HepG2 (cell line): ENCODE data around the gene EXOC5. TPM values are rescaled to one million over a fixed set of nuclear protein-coding genes. Genes with fewer than 3 reads are reported as not detected.

Experiments used
- BCL6 ChIP-seq: IDR thresholded peaks from 2 replicates; pipeline ENCODE4 v1.6.1; 2016; ENCODE audit warnings: missing genetic modification reagents, missing compliant biosample characterization
- FLYWCH1 ChIP-seq: sonication (generic); formaldehyde crosslinking; IDR thresholded peaks from 2 replicates; pipeline ENCODE4 v1.8.1; 2023; ENCODE audit warnings: mild to moderate bottlenecking, missing genetic modification reagents
- FOSL2 ChIP-seq: sonication (generic); formaldehyde crosslinking; IDR thresholded peaks from 2 replicates; pipeline ENCODE4 v1.4.0; 2020; ENCODE audit warnings: missing genetic modification reagents
- HNRNPL ChIP-seq: fragments of 200-400 bp; formaldehyde crosslinking; IDR thresholded peaks from 2 replicates; pipeline ENCODE4 v1.6.1; 2017; ENCODE audit warnings: mild to moderate bottlenecking, low read depth, low read length
- HOXD1 ChIP-seq: sonication (generic); formaldehyde crosslinking; IDR thresholded peaks from 2 replicates; pipeline ENCODE4 v1.5.0; 2020; ENCODE audit warnings: missing genetic modification reagents
- KAT7 ChIP-seq: IDR thresholded peaks from 2 replicates; pipeline ENCODE4 v1.6.1; 2018; ENCODE audit warnings: borderline replicate concordance, missing compliant biosample characterization
- MAZ ChIP-seq, 2 experiments: sonication (generic) in 1 of 2; formaldehyde crosslinking in 1 of 2; IDR thresholded peaks; 2 replicates each; pipeline versions ENCODE4 v1.5.0 to v1.6.1; 2012 to 2020; ENCODE audit warnings: low read depth in 2 of 2, mild to moderate bottlenecking in 2 of 2, borderline replicate concordance in 1 of 2, improper control_type of control experiment in 1 of 2, low read length in 1 of 2, missing genetic modification reagents in 1 of 2, moderate library complexity in 1 of 2
- RAD21 ChIP-seq: fragments of 450-650 bp; formaldehyde crosslinking; IDR thresholded peaks from 2 replicates; pipeline ENCODE4 v1.5.0; 2020; ENCODE audit warnings: mild to moderate bottlenecking
- RAD51 ChIP-seq: fragments of 450-650 bp; IDR thresholded peaks from 2 replicates; pipeline ENCODE4 v1.6.1; 2016; ENCODE audit warnings: borderline replicate concordance
- SMAD9 ChIP-seq: sonication (generic); formaldehyde crosslinking; IDR thresholded peaks from 2 replicates; pipeline ENCODE4 v1.5.1; 2020; ENCODE audit warnings: mild to moderate bottlenecking, missing genetic modification reagents
- SSRP1 ChIP-seq: IDR thresholded peaks from 2 replicates; pipeline ENCODE4 v1.6.1; 2016; ENCODE audit warnings: control low read depth
- STAG1 ChIP-seq: sonication (generic); formaldehyde crosslinking; IDR thresholded peaks from 2 replicates; pipeline ENCODE4 v1.4.0; 2020; ENCODE audit warnings: missing genetic modification reagents
- TCF7L2 ChIP-seq: IDR thresholded peaks from 2 replicates; pipeline ENCODE4 v1.6.1; 2011; ENCODE audit warnings: mild to moderate bottlenecking, low read depth, low read length, moderate library complexity
- TEAD3 ChIP-seq: optimal IDR thresholded peaks from 2 replicates; pipeline ENCODE3; 2016; ENCODE audit warnings: borderline replicate concordance
- ZBTB20 ChIP-seq: sonication (generic); formaldehyde crosslinking; IDR thresholded peaks from 2 replicates; pipeline ENCODE4 v1.8.1; 2023; ENCODE audit warnings: missing genetic modification reagents, low read depth, mild to moderate bottlenecking, borderline replicate concordance
- ZNF17 ChIP-seq: sonication (generic); formaldehyde crosslinking; IDR thresholded peaks from 2 replicates; pipeline ENCODE4 v1.5.0; 2020; ENCODE audit warnings: mild to moderate bottlenecking, missing genetic modification reagents
- ZNF20 ChIP-seq: sonication (generic); formaldehyde crosslinking; IDR thresholded peaks from 2 replicates; pipeline ENCODE4 v1.4.0; 2020; ENCODE audit warnings: mild to moderate bottlenecking, moderate library complexity, missing genetic modification reagents
- ZNF230 ChIP-seq: sonication (generic); formaldehyde crosslinking; IDR thresholded peaks from 2 replicates; pipeline ENCODE4 v1.4.0; 2020; ENCODE audit warnings: mild to moderate bottlenecking, missing genetic modification reagents
- ZNF34 ChIP-seq: sonication (generic); formaldehyde crosslinking; IDR thresholded peaks from 2 replicates; pipeline ENCODE4 v1.4.0; 2020; ENCODE audit warnings: mild to moderate bottlenecking, missing genetic modification reagents, borderline replicate concordance
- ZNF577 ChIP-seq: sonication (generic); formaldehyde crosslinking; IDR thresholded peaks from 2 replicates; pipeline ENCODE4 v1.4.0; 2020; ENCODE audit warnings: mild to moderate bottlenecking, low read depth, missing genetic modification reagents, borderline replicate concordance
- ZNF672 ChIP-seq: sonication (generic); formaldehyde crosslinking; IDR thresholded peaks from 2 replicates; pipeline ENCODE4 v1.8.1; 2022; ENCODE audit warnings: missing genetic modification reagents
- ZNF878 ChIP-seq: sonication (generic); formaldehyde crosslinking; IDR thresholded peaks from 2 replicates; pipeline ENCODE4 v1.8.1; 2023; ENCODE audit warnings: mild to moderate bottlenecking, missing genetic modification reagents, moderate library complexity
- ZNF879 ChIP-seq: sonication (generic); formaldehyde crosslinking; IDR thresholded peaks from 2 replicates; pipeline ENCODE4 v1.8.1; 2023; ENCODE audit warnings: missing genetic modification reagents
- ZSCAN22 ChIP-seq: sonication (generic); formaldehyde crosslinking; IDR thresholded peaks from 2 replicates; pipeline ENCODE4 v1.4.0; 2020; ENCODE audit warnings: mild to moderate bottlenecking, missing genetic modification reagents
- polyA plus RNA-seq, 8 experiments: library from polyadenylated mRNA; depleted of rRNA in 3 of 8; stranded (reverse) in 7 of 8; unstranded in 1 of 8; fragments of >200 nt; fragmentation: Illumina TruSeq in 4 of 8; extraction: Trizol in 4 of 8; gene quantifications; 2 replicates each; pipeline versions ENCODE4 v1.2.1 to v1.2.3, GENCODE V29; 2011 to 2016; ENCODE audit warnings: low read depth in 4 of 8, missing spikeins in 1 of 8, mixed read lengths in 1 of 8; ENCODE audit not compliant: insufficient read depth in 1 of 8
- total RNA-seq, 5 experiments: library from RNA; depleted of rRNA; stranded (reverse); fragments of >200 nt; fragmentation: Illumina TruSeq; extraction: Trizol; gene quantifications; 2 replicates each; pipeline ENCODE4 v1.2.3, GENCODE V29; 2016; ENCODE audit warnings: low read depth in 1 of 5
- TF ChIP-seq, protein P1 (sequence below): sonication (generic); formaldehyde crosslinking; IDR thresholded peaks from 2 replicates; pipeline ENCODE4 v1.8.0; 2022; ENCODE audit warnings: mild to moderate bottlenecking, missing genetic modification reagents
- TF ChIP-seq, protein P2 (sequence below): sonication (generic); formaldehyde crosslinking; IDR thresholded peaks from 2 replicates; pipeline ENCODE4 v1.4.0; 2020; ENCODE audit warnings: mild to moderate bottlenecking, missing genetic modification reagents
- TF ChIP-seq, protein P3 (sequence below): sonication (generic); formaldehyde crosslinking; IDR thresholded peaks from 2 replicates; pipeline ENCODE4 v1.5.0; 2020; ENCODE audit warnings: missing genetic modification reagents

EXOC5 gene
- total and polyA plus RNA-seq, 2 of the 13 experiments (the other 11 are each of a cell fraction or from before 2014, with no cell fraction given) = 15.1 to 43.8 TPM

DNA sequence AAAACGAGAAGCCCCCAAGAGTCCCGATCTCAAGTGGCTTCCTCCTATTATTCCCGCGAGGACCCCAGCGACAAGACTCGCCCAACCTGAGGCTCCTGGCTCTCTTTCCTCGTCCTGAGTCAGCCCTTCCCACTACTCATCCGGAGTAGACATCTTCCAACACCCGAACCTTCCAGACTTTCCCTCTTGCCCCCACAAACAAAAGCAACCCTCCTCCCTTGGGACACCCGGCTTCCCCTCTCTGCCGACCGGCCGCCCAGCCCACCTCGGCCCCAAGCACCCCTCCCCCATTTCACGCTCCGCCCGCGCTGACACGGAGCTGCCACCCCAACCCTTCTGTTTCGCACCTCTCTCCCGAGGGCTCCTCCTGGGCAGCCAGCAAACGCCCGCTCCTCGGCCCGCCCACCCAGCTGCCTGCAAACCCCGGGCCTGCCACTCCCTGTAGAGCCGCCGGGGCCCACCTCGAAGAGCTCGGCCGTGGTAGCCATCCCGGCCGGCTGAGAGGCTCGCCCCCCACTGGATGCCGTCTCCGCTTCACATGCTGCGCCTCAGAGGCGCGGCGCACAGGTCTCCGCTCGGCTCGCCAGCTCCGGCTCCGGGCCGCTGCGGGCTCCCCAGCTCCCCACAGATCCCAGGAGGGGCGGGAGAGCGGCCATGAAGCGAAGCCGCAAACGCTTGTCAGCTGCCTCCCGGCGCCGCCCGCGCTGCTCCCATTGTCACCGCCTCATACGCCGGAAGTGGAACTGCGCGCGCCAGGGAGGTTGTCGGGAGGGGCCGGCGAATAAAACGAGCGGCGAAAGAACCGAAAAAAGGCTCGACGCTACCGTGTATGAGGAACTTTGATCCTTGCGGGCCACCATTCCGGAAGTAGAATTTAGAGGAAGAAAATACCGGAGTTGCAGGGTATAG, at the start of gene EXOC5, which contains the start of gene AP5M1 (continued):
- TF ChIP-seq, protein P1, sequence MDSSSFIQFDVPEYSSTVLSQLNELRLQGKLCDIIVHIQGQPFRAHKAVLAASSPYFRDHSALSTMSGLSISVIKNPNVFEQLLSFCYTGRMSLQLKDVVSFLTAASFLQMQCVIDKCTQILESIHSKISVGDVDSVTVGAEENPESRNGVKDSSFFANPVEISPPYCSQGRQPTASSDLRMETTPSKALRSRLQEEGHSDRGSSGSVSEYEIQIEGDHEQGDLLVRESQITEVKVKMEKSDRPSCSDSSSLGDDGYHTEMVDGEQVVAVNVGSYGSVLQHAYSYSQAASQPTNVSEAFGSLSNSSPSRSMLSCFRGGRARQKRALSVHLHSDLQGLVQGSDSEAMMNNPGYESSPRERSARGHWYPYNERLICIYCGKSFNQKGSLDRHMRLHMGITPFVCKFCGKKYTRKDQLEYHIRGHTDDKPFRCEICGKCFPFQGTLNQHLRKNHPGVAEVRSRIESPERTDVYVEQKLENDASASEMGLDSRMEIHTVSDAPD = no peak
- no peak for TF ChIP-seq HNRNPL
- 0 out of 2 replicates have a peak, but pooled peaks have one; percentile 18 for TF ChIP-seq FOSL2 (CRISPR knock-in tag)
- TF ChIP-seq SMAD9 (CRISPR knock-in tag) = no peak
- TF ChIP-seq TCF7L2 = no peak
- TF ChIP-seq MAZ (IDR thresholded peaks at IDR 0.05; ENCODE audit: borderline replicate concordance, low read depth, low read length) = peak; percentile 47; the same call in 1 of the 2 replicates
- TF ChIP-seq MAZ (CRISPR knock-in tag; IDR thresholded peaks at IDR 0.05; ENCODE audit: low read depth) = peak; percentile 64; the same call in 1 of the 2 replicates
- TF ChIP-seq, protein P2, sequence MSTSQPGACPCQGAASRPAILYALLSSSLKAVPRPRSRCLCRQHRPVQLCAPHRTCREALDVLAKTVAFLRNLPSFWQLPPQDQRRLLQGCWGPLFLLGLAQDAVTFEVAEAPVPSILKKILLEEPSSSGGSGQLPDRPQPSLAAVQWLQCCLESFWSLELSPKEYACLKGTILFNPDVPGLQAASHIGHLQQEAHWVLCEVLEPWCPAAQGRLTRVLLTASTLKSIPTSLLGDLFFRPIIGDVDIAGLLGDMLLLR (CRISPR knock-in tag) = peak; percentile 61; the same call in 1 of the 2 replicates
- peak; percentile 85 for TF ChIP-seq ZNF878 (CRISPR knock-in tag)
- TF ChIP-seq BCL6 (CRISPR knock-in tag) = 0 out of 2 replicates have a peak, but pooled peaks have one; percentile 1
- TF ChIP-seq ZNF230 (CRISPR knock-in tag) = peak; percentile 77; the same call in 1 of the 2 replicates
- TF ChIP-seq ZNF577 (CRISPR knock-in tag) = no peak
- TF ChIP-seq ZBTB20 (CRISPR knock-in tag) = peak; percentile 68; the same call in 1 of the 2 replicates
- no peak for TF ChIP-seq STAG1 (CRISPR knock-in tag)
- TF ChIP-seq ZNF20 (CRISPR knock-in tag) = 0 out of 2 replicates have a peak, but pooled peaks have one; percentile 64
- TF ChIP-seq FLYWCH1 (CRISPR knock-in tag) = peak; percentile 97
- TF ChIP-seq, protein P3, sequence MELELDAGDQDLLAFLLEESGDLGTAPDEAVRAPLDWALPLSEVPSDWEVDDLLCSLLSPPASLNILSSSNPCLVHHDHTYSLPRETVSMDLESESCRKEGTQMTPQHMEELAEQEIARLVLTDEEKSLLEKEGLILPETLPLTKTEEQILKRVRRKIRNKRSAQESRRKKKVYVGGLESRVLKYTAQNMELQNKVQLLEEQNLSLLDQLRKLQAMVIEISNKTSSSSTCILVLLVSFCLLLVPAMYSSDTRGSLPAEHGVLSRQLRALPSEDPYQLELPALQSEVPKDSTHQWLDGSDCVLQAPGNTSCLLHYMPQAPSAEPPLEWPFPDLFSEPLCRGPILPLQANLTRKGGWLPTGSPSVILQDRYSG (CRISPR knock-in tag) = no peak
- TF ChIP-seq TEAD3 (CRISPR knock-in tag) = no peak
- peak; percentile 67; the same call in 1 of the 2 replicates for TF ChIP-seq ZNF672 (CRISPR knock-in tag)
- no peak for TF ChIP-seq ZNF879 (CRISPR knock-in tag)
- peak; percentile 34; the same call in 1 of the 2 replicates for TF ChIP-seq RAD21 (CRISPR knock-in tag)
- TF ChIP-seq RAD51 = no peak
- no peak for TF ChIP-seq ZNF17 (CRISPR knock-in tag)
- no peak for TF ChIP-seq SSRP1 (CRISPR knock-in tag)
- TF ChIP-seq KAT7 (CRISPR knock-in tag) = no peak; the same call in 1 of the 2 replicates
- TF ChIP-seq HOXD1 = no peak; the same call in 1 of the 2 replicates
- TF ChIP-seq ZSCAN22 (CRISPR knock-in tag) = 0 out of 2 replicates have a peak, but pooled peaks have one; percentile 14
- no peak; the same call in 1 of the 2 replicates for TF ChIP-seq ZNF34 (CRISPR knock-in tag)
